Measurements from ENCODE around the gene SLCO1B3.

Gene SLCO1B3

GRCh38 chr12:20946732-20947131, 136.2 kb downstream of the SLCO1B3 start:
- WGBS (ENCODE audit: insufficient coverage): 21% methylated on average over 2 of the region's 5 CpGs
- Histone ChIP-seq H3K36me3 (ENCODE audit: control insufficient read depth in 4 of 4, insufficient read depth in 4 of 4, low read length in 3 of 4) (no peaks in the 10 kb centered on the region), H3K9me3 (ENCODE audit: control extremely low read depth in 1 of 5, control insufficient read depth in 4 of 5, insufficient read depth in 2 of 5, low read depth in 1 of 5, low read length in 4 of 5) (peaks cover 0 to 1% (median 0%) of the 10 kb centered on the region in 5 experiments), H3K27ac (ENCODE audit: insufficient read depth in 1 of 2, low read depth in 1 of 2, low read length in 2 of 2, poor library complexity in 1 of 2, severe bottlenecking in 2 of 2) (no peak overlapping the region), H3K27me3 (replicated peaks in 2 of 5; ENCODE audit: control insufficient read depth in 4 of 5, insufficient read depth in 5 of 5, low read length in 4 of 5) (no peaks in the 10 kb centered on the region), H3K4me1 (ENCODE audit: control extremely low read depth in 1 of 4, control insufficient read depth in 4 of 4, insufficient read depth in 4 of 4, low read length in 3 of 4) (no peaks in the 10 kb centered on the region), H3K4me3 (ENCODE audit: control insufficient read depth in 1 of 7, extremely low read depth in 1 of 7, insufficient read depth in 4 of 7, low read depth in 2 of 7, low read length in 6 of 7) (no peak overlapping the region)
- peak; percentile 2 to 22 (median 6) for DNase-seq
- ChIA-PET CTCF (no interaction called here), POLR2A (no interaction called here)

- Histone ChIP-seq H3K9me3 (ENCODE audit: control extremely low read depth in 1 of 5, control insufficient read depth in 4 of 5, insufficient read depth in 2 of 5, low read depth in 1 of 5, low read length in 4 of 5) (peaks cover 0 to 1% (median 0%) of the 10 kb centered on the region in 5 experiments), H3K4me1 (ENCODE audit: control extremely low read depth in 1 of 4, control insufficient read depth in 4 of 4, insufficient read depth in 4 of 4, low read length in 3 of 4) (no peaks in the 10 kb centered on the region), H3K27me3 (replicated peaks in 2 of 5; ENCODE audit: control insufficient read depth in 4 of 5, insufficient read depth in 5 of 5, low read length in 4 of 5) (no peaks in the 10 kb centered on the region), H3K27ac (ENCODE audit: insufficient read depth in 1 of 2, low read depth in 1 of 2, low read length in 2 of 2, poor library complexity in 1 of 2, severe bottlenecking in 2 of 2) (no peak overlapping the region), H3K4me3 (ENCODE audit: control insufficient read depth in 1 of 7, extremely low read depth in 1 of 7, insufficient read depth in 4 of 7, low read depth in 2 of 7, low read length in 6 of 7) (no peak overlapping the region), H3K36me3 (ENCODE audit: control insufficient read depth in 4 of 4, insufficient read depth in 4 of 4, low read length in 3 of 4) (no peaks in the 10 kb centered on the region)
- ChIA-PET CTCF (no interaction called here), POLR2A (interaction anchor here (0.6 kb wide), 1 partner anchor 153 kb away, joined by 3 read pairs; no protein-coding TSS in a partner anchor)
- WGBS (ENCODE audit: insufficient coverage): 100% methylated on average over 2 of the region's 3 CpGs
- peak; percentile 5 to 45 (median 19) for DNase-seq
Measured at GRCh38 chr12:20950248-20950647, 139.7 kb downstream of the SLCO1B3 start.

- Histone ChIP-seq H3K9me3 (ENCODE audit: control extremely low read depth in 1 of 5, control insufficient read depth in 4 of 5, insufficient read depth in 2 of 5, low read depth in 1 of 5, low read length in 4 of 5) (peaks cover 0 to 1% (median 0%) of the 10 kb centered on the region in 5 experiments), H3K27me3 (replicated peaks in 2 of 5; ENCODE audit: control insufficient read depth in 4 of 5, insufficient read depth in 5 of 5, low read length in 4 of 5) (no peaks in the 10 kb centered on the region), H3K4me3 (ENCODE audit: control insufficient read depth in 1 of 7, extremely low read depth in 1 of 7, insufficient read depth in 4 of 7, low read depth in 2 of 7, low read length in 6 of 7) (no peak overlapping the region), H3K4me1 (ENCODE audit: control extremely low read depth in 1 of 4, control insufficient read depth in 4 of 4, insufficient read depth in 4 of 4, low read length in 3 of 4) (no peaks in the 10 kb centered on the region), H3K27ac (ENCODE audit: insufficient read depth in 1 of 2, low read depth in 1 of 2, low read length in 2 of 2, poor library complexity in 1 of 2, severe bottlenecking in 2 of 2) (no peak overlapping the region), H3K36me3 (ENCODE audit: control insufficient read depth in 4 of 4, insufficient read depth in 4 of 4, low read length in 3 of 4) (no peaks in the 10 kb centered on the region)
- no CpG with 5 or more reads among the region's 2 CpGs for WGBS (ENCODE audit: insufficient coverage)
- CTCF ChIA-PET: no interaction called here
- POLR2A ChIA-PET: no interaction called here
- no peak for DNase-seq
Measured at GRCh38 chr12:20963303-20963702, 152.8 kb downstream of the SLCO1B3 start.

GRCh38 chr12:20963762-20964161, 153.3 kb downstream of the SLCO1B3 start:
- POLR2A ChIA-PET: no interaction called here
- Histone ChIP-seq H3K27ac (ENCODE audit: insufficient read depth in 1 of 2, low read depth in 1 of 2, low read length in 2 of 2, poor library complexity in 1 of 2, severe bottlenecking in 2 of 2) (no peak overlapping the region), H3K4me3 (ENCODE audit: control insufficient read depth in 1 of 7, extremely low read depth in 1 of 7, insufficient read depth in 4 of 7, low read depth in 2 of 7, low read length in 6 of 7) (no peak overlapping the region), H3K27me3 (replicated peaks in 2 of 5; ENCODE audit: control insufficient read depth in 4 of 5, insufficient read depth in 5 of 5, low read length in 4 of 5) (no peaks in the 10 kb centered on the region), H3K36me3 (ENCODE audit: control insufficient read depth in 4 of 4, insufficient read depth in 4 of 4, low read length in 3 of 4) (no peaks in the 10 kb centered on the region), H3K9me3 (ENCODE audit: control extremely low read depth in 1 of 5, control insufficient read depth in 4 of 5, insufficient read depth in 2 of 5, low read depth in 1 of 5, low read length in 4 of 5) (peaks cover 0 to 1% (median 0%) of the 10 kb centered on the region in 5 experiments), H3K4me1 (ENCODE audit: control extremely low read depth in 1 of 4, control insufficient read depth in 4 of 4, insufficient read depth in 4 of 4, low read length in 3 of 4) (no peaks in the 10 kb centered on the region)
- DNase-seq: no peak
- 97% methylated on average over 2 of the region's 4 CpGs for WGBS (ENCODE audit: insufficient coverage)
- CTCF ChIA-PET: no interaction called here
